ENCODE measurements around the gene MORN5.

The MORN5 gene

DNA sequence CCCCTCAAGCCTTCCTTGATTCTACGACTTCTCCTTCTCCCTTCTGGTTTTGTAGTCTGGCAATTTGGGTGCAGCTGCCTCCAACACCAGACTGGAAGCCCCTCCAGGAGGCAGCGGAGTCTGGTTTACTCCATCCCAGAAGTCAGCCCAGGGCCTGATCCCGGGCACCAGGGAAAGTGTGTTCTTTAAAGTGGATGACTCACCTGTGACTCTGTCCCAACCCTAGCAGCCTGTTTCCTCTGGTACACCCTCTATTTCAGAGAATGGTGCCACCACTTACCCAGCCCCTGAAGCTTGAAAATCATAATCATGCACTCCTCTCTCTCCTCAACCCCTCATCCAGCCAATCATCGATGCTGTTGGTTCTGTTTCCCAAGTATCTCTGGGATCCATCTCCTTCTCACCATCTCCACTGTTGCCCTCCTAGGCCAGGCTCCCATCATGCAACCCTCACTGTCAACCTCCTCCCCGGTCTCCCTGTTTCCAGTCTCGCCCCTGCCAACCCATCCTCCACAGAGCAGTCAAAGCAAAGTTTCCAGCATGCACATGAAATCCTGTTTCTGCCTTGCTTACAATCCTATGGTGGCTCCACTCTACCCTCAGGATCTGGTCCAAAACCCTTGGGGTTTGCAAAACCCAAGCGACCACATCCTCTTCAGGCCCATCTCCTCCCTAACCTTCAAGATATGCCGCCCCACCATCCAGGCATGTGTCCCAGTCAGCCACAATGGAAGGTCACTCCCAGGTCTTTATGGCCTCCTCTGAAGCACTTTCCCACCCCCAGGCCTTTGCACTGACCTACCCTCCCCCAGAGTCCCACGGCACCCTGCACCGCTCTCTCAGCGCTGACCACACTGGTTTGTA is 58.6 kb downstream of the MORN5 start:
- no peak for DNase-seq

DNA sequence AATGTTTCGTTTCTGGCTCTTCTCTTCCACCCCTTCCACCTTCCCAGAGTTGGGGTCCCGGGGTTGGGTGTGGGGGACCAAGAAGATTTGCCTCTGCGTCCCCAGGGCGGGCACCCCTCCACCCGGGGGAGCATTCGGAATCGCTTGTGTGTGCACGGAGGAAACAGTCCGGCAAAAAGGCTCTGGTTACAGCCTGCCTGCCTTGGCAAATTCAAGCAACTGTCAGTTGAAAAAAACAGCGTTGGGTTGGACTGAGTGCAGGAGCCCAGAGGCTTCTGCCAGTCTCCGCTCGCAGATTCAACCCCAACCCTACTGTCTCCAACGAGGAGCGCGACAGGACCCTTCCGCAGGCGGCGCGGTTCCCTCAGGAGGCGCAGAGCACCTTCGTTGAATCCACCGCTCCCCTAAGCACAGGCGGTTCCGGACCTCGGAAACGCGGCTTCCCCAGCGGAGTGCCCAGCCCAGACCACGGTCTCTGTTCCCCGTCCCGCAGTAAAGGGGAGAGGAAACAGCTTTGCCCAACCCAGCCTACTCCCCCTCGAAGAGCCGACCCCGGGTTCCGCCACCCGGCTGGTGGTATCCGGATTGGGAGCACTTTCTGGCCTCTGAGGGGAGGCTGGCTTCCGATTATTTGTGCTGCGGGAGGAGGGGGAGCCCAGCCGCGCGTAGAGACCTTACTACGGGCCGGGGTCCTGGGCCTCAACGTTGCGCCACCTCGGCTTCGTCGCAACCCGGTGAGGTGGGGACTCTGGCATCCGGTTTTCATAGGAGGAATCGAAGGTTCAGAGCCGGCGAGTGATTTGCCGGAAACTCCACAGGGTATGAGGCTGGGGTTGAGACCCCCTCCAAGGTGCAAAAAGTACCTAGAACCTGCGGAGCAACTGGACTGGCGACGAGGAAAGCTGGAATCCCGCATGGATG is 59.5 kb downstream of the MORN5 start:
- no peak for DNase-seq

- no peak for DNase-seq
These were observed 60.4 kb downstream of the MORN5 start for GRCh38 chr9:122219856-122220672.

GRCh38 chr9:122220673-122221182 is 61.0 kb downstream of the MORN5 start:
- no peak for DNase-seq

- DNase-seq, result no peak
These were observed 61.6 kb downstream of the MORN5 start for GRCh38 chr9:122221183-122221811.

GRCh38 chr9:122222791-122223190 is 63.1 kb downstream of the MORN5 start:
- DNase-seq, result no peak

DNA sequence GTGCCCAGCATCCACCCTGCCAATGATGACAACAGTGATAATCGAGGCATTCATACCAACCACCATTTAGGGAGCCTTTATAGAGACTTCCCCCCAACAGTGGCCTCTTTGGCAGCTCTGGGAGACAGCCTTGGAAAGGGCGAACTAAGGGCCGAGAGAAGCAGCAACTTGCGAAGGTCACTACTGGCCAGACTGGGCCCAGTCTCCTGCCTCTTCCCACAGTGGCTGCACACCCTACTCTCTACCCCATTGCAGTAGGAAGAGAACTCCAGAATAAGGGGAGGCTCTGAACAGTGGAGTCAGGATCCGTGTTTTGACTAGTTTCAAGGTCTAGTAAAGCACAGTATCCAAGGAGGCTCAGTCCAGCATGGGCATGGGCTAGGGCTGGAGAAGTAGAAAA is 63.7 kb downstream of the MORN5 start:
- DNase-seq, result no peak

- no peak for DNase-seq
These were observed 65.8 kb downstream of the MORN5 start for GRCh38 chr9:122225312-122226141.

DNA sequence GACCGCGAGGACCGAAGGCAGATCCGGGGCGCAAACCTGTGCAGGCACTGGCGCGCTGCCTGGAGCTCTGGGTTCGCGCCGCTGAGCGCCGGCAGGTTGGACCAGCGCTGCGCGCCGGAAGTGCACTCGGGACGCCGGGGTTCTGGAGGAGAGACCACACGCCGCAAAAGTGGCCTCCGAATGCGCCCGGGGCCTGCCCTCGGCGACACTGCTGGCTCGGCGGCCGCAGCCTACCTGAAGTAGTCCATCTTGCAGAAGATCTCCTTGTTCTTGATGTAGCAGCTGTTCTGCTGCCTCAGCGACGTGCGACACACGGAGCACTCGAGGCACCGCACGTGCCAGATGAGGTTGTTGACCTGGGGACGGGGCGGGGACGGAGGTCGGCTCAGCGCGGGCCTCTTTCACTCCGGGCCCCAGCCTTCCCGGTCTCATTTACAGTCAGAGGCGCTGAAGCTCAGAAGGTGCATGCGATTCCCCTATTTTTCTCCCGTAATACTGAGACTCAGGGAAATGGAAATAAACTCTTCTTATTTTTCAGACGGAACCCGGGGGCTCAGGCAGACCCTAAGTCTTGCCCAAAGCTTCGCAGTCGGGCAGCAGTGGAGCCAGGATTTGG is 66.5 kb downstream of the MORN5 start:
- no peak for DNase-seq

GRCh38 chr9:122226758-122227574 is 67.3 kb downstream of the MORN5 start:
- no peak for DNase-seq

DNA sequence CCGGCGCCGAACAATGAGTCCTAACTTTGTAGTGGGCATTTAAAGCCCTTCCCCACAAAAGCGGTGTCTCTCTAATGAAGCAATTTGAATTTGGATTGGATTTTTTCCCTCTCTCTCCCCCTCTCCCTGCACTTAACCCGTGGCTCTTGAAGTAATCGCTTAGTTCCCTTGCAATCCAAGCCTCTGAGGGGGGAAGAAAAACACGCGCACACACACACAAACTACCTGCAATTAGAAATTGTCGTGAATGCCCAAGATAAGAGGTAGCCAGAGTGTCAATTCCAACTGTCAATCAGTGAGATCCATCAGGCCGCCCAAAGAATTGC is 67.8 kb downstream of the MORN5 start:
- DNase-seq, result no peak

GRCh38 chr9:122228191-122228567 is 68.5 kb downstream of the MORN5 start:
- no peak for DNase-seq

GRCh38 chr9:122228568-122229484 is 69.1 kb downstream of the MORN5 start, which contains the start of gene LHX6:
TSS of gene LHX6 (minus strand) at chr9:122228957. CDS start at chr9:122228740, 217 bp downstream.
- no peak for DNase-seq

DNA sequence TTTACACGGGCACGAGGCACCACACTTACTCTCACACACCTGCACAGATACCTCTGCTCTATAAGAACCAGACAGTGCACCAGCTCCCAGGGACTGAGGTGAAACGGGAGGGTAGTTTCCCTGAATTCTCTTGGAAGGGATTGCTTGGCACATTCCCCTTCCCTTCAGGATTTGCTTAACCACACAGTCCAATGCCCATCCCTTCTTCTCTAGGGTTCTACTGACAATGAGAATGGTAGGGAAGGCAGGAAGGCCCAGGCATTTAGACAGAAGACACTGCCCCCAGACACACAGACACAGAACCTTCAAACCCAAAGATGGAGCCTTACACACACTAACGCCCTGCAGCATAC is 69.8 kb downstream of the MORN5 start:
- no peak for DNase-seq

DNA sequence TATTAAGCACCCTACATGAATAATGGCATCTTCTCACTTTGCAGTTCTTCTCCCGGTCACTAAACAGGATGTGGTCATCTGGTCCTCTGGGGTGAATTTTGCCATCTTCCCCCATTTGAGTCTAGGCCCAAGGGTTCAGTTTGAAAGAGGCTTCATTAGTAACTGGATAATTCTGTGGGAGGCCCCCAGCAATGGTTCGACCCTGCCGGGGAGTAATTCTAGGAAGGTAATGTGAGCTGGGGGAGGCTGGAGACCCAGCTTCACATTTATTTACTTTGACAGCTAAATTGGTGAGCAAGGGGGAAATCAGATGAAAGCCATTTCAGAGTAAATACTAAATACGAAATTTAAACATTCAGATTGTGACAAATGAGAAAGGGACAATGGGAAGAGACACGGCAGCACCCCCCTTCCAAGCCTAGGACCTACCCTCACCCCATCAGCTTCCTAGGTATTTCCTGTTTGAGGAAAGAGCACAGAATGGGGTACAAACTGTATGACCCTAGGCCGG is 73.1 kb downstream of the MORN5 start:
- no peak for DNase-seq

DNA sequence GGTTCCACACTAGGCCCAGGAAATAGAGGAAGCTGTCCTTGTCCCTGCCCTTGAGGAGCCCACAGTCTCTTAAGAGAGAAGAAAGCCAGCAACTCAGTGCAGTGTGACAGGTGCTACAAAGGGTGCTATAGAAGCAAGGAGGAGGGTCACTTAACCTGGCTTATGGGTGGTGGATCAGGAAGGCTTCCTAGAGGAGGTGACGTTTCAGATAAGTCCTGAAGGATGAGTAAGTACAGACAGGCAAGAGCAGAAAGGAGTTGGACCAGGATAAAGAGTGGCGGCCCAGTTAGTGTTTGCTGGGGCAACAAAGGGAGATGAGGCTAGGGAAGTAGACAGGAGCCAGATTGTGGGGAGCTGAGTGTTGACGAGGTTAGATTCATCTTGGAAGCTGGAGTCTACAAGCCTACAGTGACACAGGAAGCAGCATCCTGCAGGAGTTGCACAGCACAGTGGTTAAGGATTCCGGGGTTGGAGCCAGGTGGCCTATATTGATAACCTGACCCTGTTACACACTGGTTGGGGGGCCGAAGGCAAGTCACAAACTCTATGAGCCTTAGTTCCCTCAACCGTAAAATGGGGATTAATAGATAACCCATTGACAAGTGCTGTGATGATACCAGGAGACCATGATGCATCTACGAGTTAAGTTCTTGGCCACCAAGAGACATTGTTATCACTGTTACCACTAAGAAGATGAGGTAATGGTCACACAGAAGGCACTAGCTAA is 74.5 kb downstream of the MORN5 start:
- DNase-seq, result no peak

DNA sequence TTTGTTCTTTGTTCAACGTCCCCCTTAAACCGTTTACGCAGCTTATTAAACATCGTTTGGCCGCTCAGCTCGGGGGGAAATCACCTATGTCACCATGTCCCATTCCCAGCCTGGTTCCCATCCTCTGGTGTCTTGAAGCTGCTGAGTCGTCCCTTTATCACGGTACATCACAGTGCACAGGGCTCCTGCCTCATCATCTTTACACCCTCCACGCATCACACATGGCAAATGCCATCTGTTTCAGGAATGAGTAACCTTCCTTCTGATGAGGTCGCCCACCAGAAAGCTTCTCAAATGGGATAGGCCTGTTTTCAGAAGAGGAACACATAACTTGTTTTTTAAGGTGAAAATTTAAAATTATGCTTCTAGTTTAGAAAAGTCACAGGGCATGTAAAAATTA is 77.0 kb downstream of the MORN5 start:
- DNase-seq, result no peak

- DNase-seq, result no peak
These were observed 80.0 kb downstream of the MORN5 start for GRCh38 chr9:122239722-122240121.
